Retinal pigment epithelial cell (primary cell): ENCODE data around the gene GNLY.
A peak's percentile ranks its signal among the peaks of the same experiment; 100 is the strongest.
"Not testable (repeated sequence)": the region's sequence is repeated elsewhere in the genome, so short reads cannot be mapped to it uniquely, and the experiment has no call there.

Experiments
- DNase-seq: peaks from one replicate; pipeline ENCODE4 v3.0.0-alpha.2; 2010; ENCODE audit warnings: low read depth
- H3K4me3 ChIP-seq: 2 replicates; pipeline ENCODE4 v1.5.1; 2011; ENCODE audit warnings: mild to moderate bottlenecking, low read length, control low read depth, moderate library complexity
- CTCF ChIP-seq: conservative IDR thresholded peaks from 2 replicates; pipeline ENCODE4 v1.5.1; 2011; ENCODE audit warnings: low read depth, low read length, control low read depth, inconsistent platforms

GNLY gene

DNA sequence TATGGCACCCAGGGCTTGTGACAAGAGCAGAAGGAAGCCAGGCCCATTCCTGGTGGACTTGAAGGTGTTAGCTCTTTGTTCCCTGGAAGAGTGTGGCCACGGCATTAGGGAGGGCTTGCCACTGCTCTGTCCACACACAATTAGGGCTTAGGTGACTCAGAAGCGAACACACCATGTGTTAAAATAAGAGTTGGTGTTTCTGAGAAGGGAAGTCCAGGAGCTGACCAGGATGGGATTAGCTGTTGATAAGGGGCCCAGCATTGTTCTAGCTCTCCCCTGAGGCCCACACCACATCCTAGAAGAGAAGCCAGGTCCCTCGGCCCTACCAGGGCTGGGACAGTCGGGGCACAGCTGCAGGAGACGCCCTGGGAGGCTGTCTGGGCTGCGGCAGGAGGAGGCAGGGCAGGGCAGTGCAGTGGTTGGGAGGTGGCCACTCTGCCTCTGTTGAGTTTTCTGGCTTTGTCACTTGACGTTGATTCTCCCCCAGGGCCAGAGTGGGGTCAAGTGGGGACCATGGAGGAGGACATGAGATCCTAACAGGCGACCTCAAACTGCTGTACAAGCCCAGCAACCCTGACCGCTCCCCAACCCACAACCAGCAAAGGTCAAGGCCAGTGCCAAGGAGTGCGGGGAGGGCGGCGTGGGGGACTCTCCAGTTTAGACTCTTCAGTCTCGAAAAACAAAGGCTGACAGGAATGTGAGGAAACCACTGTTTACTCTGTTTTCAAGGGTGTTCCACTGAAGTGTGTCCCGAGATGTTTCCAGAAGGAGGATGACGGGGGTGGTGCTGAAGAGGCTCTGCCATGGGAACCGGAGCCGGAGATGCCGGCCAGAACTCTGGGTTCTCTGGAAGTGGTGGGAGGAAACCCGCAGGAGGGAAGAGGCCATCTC lies 16.8 kb downstream of the GNLY start:
- peak; percentile 49 for DNase-seq
- H3K4me3 ChIP-seq, result no peak overlapping the region
- TF ChIP-seq CTCF, result no peak

DNA sequence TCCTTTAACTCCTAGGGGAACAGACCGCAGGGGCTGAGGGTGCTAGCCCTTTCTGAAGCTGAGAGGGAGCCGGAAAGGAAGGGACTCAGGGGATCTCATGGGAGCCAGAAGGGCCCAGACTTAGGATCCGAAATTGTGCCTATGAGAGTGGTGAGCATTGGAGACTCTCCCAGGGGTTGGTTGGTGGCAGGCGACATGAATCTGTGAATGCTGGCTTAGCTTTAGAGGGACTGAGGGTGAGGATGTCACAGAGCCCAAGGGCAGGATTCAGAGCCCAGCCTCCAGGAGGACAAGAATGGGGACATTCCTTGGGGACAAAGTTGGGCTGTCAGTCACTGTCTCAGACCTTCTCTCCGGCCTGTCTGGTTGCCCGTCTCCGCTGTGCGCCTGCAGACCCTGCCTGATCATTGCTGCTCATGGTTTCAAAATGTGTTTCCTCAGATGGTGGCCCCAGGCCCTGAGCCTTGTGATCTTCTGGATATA lies 17.5 kb downstream of the GNLY start:
- no peak for TF ChIP-seq CTCF
- DNase-seq, result no peak
- no peak overlapping the region for H3K4me3 ChIP-seq

GRCh38 chr2:85712336-85712735 lies 18.2 kb downstream of the GNLY start:
- H3K4me3 ChIP-seq, result no peak overlapping the region
- no peak for DNase-seq
- TF ChIP-seq CTCF, result no peak

GRCh38 chr2:85712849-85713612 lies 18.9 kb downstream of the GNLY start:
- peak; percentile 68 for DNase-seq
- TF ChIP-seq CTCF, result no peak
- no peak overlapping the region for H3K4me3 ChIP-seq

DNA sequence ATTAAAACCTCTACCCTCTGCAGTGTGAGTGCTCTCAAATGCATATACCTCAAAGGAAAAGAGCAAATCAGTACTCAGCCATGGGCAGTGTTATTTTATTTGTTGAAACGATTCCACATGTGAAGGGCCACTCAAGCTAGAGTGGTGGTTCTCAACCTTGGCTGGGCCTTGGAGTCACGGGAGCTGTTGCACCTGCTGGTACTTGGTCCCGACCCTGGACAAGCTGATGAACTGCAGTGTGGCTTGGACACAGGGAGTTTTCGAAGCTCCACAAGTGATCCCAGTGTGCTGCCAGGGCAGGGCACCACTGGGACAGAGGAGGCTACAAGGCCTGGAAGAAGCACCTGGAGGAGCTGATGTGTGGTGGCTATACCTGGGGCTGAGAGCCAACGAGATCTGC lies 19.7 kb downstream of the GNLY start:
- no peak for TF ChIP-seq CTCF
- no peak overlapping the region for H3K4me3 ChIP-seq
- DNase-seq, result no peak

DNA sequence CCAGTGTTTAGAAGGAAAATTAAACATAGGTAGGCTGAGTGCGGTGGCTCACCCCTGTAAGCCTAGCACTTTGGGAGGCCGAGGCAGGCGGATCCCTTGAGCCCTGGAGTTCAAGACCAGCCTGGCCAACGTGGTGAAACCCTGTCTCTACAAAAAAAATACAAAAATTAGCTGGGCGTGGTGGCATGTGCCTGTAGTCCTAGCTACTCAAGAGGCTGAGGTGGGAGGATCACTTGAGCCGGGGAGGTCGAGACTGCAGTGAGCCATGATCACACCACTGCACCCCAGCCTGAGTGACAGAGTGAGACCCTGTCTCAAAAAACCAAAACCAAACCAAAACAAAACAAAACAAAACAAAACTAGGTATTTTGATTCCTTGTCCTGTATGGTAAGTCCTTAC lies 20.3 kb downstream of the GNLY start:
- H3K4me3 ChIP-seq, DNase-seq: not testable (repeated sequence)

GRCh38 chr2:85714841-85715240 lies 20.7 kb downstream of the GNLY start:
- no peak for TF ChIP-seq CTCF
- no peak overlapping the region for H3K4me3 ChIP-seq
- no peak for DNase-seq
